GM18951 (cell line): ENCODE measurements around the gene ZNF211.

Experiments
- POLR2A ChIP-seq: IDR thresholded peaks from 4 replicates; pipeline ENCODE4 v1.6.1; 2011; ENCODE audit warnings: mild to moderate bottlenecking; ENCODE audit not compliant: insufficient read length, insufficient read depth; ENCODE audit errors: extremely low read depth
- in situ Hi-C: fragments of 300-500 bp; cut with MboI; formaldehyde crosslinking; loops from one replicate; pipeline ENCODE4 v1.12.0; 2022; ENCODE audit warnings: low sequenced_read_pairs, mixed read lengths, inconsistent platforms; ENCODE audit not compliant: unreplicated experiment

ZNF211 gene

DNA sequence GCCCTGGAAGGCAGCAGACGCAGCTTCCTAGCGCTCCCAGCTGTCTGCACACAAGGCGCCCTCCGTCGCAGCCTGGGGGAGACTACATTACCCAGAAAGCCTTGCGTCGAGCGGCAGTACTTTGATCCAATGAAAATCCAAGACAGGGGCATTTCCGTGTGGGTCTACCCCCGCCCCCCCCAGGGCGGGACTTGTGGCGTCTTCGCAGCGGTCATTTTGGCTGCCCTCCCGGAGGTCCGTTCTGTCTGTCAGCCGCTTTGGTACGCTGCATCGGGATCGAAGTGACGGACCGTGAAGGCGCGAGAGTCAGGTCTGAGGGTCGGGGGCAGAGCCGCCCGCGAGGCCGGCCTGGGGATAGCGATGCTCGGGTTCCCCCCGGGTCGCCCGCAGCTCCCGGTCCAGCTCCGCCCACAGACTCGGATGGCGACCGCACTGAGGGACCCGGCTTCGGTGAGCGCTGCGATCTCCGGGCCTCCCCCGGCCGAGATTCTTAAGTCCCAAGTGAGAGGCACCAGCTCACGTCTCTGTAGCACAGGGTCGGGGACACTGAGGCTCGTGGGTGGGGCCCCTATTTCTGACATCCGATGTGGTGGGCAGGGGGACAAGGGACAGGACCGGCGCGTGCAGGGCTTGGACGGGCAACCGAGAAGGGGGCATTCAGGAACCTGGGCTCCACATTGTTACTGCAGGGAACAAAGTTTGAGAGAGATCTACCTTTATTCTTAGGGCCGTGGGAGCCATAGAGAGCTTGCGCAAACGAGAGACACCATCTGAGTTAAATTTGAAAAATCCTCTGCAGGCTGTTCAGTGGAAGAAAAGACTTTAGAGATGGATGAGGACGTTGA is at the start of gene ZNF211:
Gene ZNF211, plus strand, starts transcription at position 182 of the 845 bp plus-strand sequence. Its CDS starts 179 bp downstream, at position 361.
- in situ Hi-C loops: no loop called here
- peak; percentile 70 for TF ChIP-seq POLR2A

DNA sequence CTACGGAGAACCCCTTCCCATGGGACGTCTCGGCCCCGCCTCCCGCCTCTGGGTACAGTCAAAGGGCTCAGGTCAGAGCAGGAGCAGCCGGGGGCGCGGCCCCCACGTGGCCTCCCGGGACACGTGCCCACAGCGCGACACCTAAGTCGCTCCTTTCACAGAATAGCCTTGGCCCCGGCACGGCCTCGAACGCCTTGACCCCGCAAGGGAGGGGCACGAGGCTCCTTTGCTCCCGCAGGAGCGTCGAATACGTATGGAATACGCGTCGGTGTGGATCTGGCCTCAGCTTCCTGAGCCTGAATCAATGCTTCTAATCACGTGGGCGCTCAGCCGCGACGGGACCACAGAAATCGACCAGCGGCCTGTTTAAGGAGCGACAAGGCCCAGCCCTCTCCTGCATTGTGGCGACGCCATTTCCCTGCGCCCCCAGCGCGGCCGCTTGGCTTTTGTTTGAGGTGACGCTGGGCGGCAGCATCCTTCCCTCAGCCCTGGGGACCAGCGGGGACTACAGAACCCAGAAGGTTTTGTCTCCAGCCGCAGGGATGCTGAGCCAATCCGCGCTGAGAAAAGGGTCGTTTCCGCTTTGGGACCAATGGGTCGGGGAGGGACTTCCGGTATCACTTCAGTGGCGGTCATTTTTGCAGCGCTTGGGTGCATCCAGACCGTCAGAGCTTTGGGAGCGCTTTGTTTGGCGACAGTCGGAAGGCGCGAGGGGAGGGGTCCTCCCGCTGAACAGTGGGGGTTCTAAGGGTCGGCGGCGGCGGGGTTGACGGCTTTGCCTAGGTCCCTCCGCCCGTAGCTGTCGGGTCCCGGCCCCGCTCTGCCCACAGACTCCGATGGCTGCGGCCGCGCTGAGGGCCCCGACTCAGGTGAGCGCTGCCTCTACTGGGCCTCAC is 49.2 kb upstream of the ZNF211 start, which contains the start of gene ZIK1:
Gene ZIK1, plus strand, starts transcription at position 625 of the 896 bp plus-strand sequence. Its CDS starts 212 bp downstream, at position 837.
- in situ Hi-C loops: no loop called here
- peak; percentile 29 for TF ChIP-seq POLR2A

- in situ Hi-C loops: no loop called here
- no peak for TF ChIP-seq POLR2A
These were observed 45.4 kb upstream of the ZNF211 start for GRCh38 chr19:57587529-57587928.

GRCh38 chr19:57599377-57599760 is 33.6 kb upstream of the ZNF211 start:
- in situ Hi-C loops: no loop called here
- TF ChIP-seq POLR2A: no peak

DNA sequence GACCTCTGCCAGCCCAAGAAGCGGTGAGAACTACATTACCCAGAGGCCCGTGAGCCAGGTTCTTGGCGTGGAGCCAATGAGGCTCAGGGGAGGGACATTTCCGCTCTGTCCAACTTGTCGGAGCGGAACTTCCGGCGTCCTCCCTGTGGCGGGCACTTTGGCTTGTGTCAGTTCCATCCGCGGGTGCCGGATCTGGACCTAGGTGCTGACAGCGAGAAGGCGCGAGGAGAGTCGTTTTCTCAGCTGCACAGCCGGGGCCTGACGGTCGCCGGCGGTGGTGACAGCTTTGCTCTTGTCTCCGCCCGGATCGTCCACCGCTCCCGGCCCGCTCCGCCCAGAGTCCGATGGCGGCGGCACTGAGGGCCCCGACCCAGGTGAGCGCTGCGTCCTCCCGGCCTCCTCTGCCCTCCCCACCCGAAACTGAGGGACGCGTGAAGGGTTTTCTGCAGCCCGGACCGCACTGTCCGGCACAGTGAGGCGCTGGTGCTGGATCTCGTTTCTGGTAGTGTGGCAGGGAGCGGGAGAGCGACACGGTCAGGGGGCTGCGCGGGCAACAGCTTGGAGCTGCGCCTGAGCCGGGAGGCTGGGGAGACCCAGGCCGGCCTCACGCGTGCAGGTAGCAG is 33.1 kb upstream of the ZNF211 start, which contains the start of gene ZNF530:
Gene ZNF530, plus strand, starts transcription at position 125 of the 623 bp plus-strand sequence. CDS start 4,461 bp downstream, outside the sequence.
- TF ChIP-seq POLR2A: peak; percentile 55
- in situ Hi-C loops: no loop called here

- in situ Hi-C loops: no loop called here
- TF ChIP-seq POLR2A: no peak
These were observed 26.0 kb upstream of the ZNF211 start for GRCh38 chr19:57606931-57607330.

DNA sequence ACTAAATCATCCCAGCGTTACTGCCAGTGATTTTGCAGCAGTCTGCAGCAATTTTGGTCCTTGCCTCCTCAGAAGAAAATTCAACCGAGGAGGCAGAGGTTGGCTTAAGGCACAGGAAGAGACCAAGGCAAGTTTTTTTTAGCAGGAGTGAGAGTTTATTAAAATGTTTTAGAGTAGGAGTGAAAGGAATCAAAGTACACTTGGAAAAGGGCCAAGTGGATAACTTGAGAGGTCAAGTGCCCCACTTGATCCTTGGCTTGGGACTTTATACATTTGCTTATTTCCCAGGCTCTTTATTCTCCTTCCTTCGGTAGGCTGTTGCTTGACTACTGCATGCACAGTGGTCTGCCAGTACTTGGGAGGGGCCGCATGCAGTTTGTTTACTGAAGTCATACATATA is 21.9 kb upstream of the ZNF211 start:
- in situ Hi-C loops: no loop called here
- TF ChIP-seq POLR2A: no peak

DNA sequence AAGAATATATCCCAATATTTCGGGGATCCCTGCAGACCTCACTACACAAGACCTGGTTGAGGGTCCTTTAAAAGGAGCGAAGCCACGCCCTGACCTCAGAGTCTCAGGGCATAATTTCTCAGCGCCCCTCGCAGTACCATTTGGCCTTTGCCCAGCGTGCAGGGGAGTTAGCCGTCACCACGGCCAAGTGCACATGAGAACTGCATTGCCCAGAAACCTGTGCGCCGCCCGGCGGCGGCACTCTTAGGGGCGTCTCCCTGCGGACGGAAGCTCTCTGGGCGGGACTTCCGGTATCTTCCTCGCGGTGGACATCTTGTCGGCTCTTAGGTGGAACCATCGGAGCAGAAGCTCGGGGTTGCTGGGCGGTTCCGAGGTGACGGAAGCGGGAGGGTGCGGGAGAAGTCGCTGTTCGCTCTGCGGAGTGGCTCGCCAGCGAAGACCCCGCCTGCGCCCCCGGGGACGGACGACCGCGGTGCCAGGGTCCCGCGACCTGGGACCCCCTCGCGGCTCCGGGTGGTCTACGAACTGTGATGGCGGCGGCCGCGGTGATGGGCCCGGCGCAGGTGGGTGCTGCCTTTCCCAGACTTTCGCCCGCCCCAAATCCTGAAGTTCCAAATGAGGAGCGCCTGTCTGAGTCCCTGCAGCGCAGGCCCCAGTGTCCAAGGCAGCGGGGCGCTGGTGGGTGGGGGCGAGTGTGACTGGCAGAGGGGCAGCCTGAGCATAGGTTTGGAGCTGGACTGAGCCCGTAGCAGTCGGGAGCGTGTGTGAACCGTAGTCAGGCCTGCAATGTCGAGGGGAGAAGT is 18.8 kb upstream of the ZNF211 start, which contains the start of gene ZNF134:
Gene ZNF134, plus strand, starts transcription at position 302 of the 803 bp plus-strand sequence. CDS start 5,227 bp downstream, outside the sequence.
- in situ Hi-C loops: no loop called here
- peak; percentile 69 for TF ChIP-seq POLR2A

- in situ Hi-C loops: no loop called here
- TF ChIP-seq POLR2A: no peak
These were observed 17.6 kb upstream of the ZNF211 start for GRCh38 chr19:57615346-57615745.

- no peak for TF ChIP-seq POLR2A
- in situ Hi-C loops: no loop called here
These were observed 12.2 kb upstream of the ZNF211 start for GRCh38 chr19:57620673-57621348.

GRCh38 chr19:57623091-57623490 is 9.9 kb upstream of the ZNF211 start:
- in situ Hi-C loops: no loop called here

GRCh38 chr19:57633832-57634131 is 814 bp downstream of the ZNF211 start:
- no peak for TF ChIP-seq POLR2A
- in situ Hi-C loops: no loop called here

More at GRCh38 chr19:57623091-57623490, 9.9 kb upstream of the ZNF211 start:
- TF ChIP-seq POLR2A: no peak

DNA sequence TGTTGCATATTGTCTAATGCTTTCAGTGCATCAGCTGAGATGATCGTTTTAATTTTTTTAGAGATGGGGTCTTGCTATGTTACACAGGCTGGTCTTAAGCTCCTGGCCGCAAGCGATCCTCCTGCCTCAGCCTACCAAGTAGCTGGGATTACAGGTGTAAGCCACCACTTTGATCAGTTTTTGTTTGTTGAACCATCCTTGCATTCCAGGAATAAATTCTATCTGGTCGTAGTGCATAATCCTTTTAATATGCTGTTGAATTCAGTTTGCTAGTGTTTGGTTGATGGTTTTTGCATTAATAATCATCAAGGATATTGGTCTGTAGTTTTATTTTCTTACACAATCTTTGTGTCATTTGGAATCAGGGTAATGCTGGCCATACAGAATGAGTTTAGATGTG is 4.4 kb downstream of the ZNF211 start:
- no peak for TF ChIP-seq POLR2A
- in situ Hi-C loops: no loop called here
